GM21786 (cell line): ENCODE data around the gene OR12D1.

ENCODE experiments used
- ATAC-seq: cut with Tn5 transposase; IDR thresholded peaks from one replicate; pipeline ENCODE4 v1.9.1; 2021; ENCODE audit not compliant: unreplicated experiment

The OR12D1 gene

GRCh38 chr6:29465279-29465678, 50.6 kb downstream of the OR12D1 start:
- no peak for ATAC-seq

- ATAC-seq = no peak
Observed at GRCh38 chr6:29465801-29466200, 51.1 kb downstream of the OR12D1 start.

GRCh38 chr6:29466241-29466640, 51.5 kb downstream of the OR12D1 start:
- ATAC-seq = no peak
